SK-N-SH (cell line): ENCODE measurements around the gene PLLP. TPM values are rescaled to one million over a fixed set of nuclear protein-coding genes. Genes with fewer than 3 reads are reported as not detected.

Source experiments
- CTCF ChIA-PET: fragments of 300-600, 350-600 bp; formaldehyde crosslinking; extraction: SDS; loops from one replicate; lab custom pipeline; 2021; lab: Yijun Ruan, JAX
- POLR2A ChIA-PET: fragments of 350-600 bp; sonication (Branson Sonifier 250); formaldehyde crosslinking; extraction: SDS; loops from one replicate; lab custom pipeline; 2020; ENCODE audit warnings: antibody characterized with exemption, inconsistent platforms; lab: Yijun Ruan, JAX
- DNase-seq: peaks from one replicate; pipeline ENCODE4 v3.0.0; 2012
- H2AFZ ChIP-seq: fragments of 200-600 bp; sonication (generic); 2 replicates; pipeline ENCODE4 v1.8.1; 2016; ENCODE audit warnings: antibody characterized with exemption, mild to moderate bottlenecking, low read depth
- H3F3A ChIP-seq: fragments of 200-600 bp; sonication (generic); replicated peaks from 2 replicates; pipeline ENCODE3; 2016; ENCODE audit warnings: antibody characterized with exemption, mild to moderate bottlenecking; ENCODE audit not compliant: insufficient read depth
- H3K27ac ChIP-seq, 2 experiments: fragments of 200-500 bp in 1 of 2; fragments of 200-600 bp in 1 of 2; sonication (Bioruptor generic) in 1 of 2; sonication (generic), shearing (Covaris generic) in 1 of 2; 2 replicates each; pipeline versions ENCODE4 v1.5.1 to v1.6.1; 2014 to 2016; ENCODE audit warnings: low read depth in 2 of 2, inconsistent platforms in 1 of 2, low read length in 1 of 2, mild to moderate bottlenecking in 1 of 2, mixed read lengths in 1 of 2
- H3K27me3 ChIP-seq: fragments of 200-600 bp; sonication (generic), shearing (Covaris generic); 2 replicates; pipeline ENCODE4 v1.6.1; 2016; ENCODE audit warnings: mixed run types; ENCODE audit not compliant: insufficient read depth
- H3K36me3 ChIP-seq, 2 experiments: fragments of 200-500 bp in 1 of 2; fragments of 200-600 bp in 1 of 2; sonication (Bioruptor generic) in 1 of 2; sonication (generic) in 1 of 2; replicated peaks in 1 of 2; 2 replicates each; pipeline versions ENCODE3 to v1.5.1; 2014 to 2016; ENCODE audit warnings: low read length in 1 of 2, mild to moderate bottlenecking in 1 of 2; ENCODE audit not compliant: insufficient read depth in 2 of 2, control insufficient read depth in 1 of 2
- H3K4me1 ChIP-seq, 2 experiments: fragments of 200-500 bp in 1 of 2; fragments of 200-600 bp in 1 of 2; sonication (Bioruptor generic) in 1 of 2; sonication (generic), shearing (Covaris generic) in 1 of 2; 2 replicates each; pipeline versions ENCODE4 v1.5.1 to v1.6.1; 2014 to 2016; ENCODE audit warnings: low read depth in 1 of 2, low read length in 1 of 2, mixed run types in 1 of 2; ENCODE audit not compliant: insufficient read depth in 2 of 2, control insufficient read depth in 1 of 2
- H3K4me2 ChIP-seq: fragments of 200-600 bp; sonication (generic), shearing (Covaris generic); 2 replicates; pipeline ENCODE4 v1.6.1; 2017; ENCODE audit warnings: mixed run types
- H3K4me3 ChIP-seq, 2 experiments: fragments of 200-500 bp in 1 of 2; fragments of 200-600 bp in 1 of 2; sonication (Bioruptor generic) in 1 of 2; sonication (generic), shearing (Covaris generic) in 1 of 2; 2 replicates each; pipeline versions ENCODE4 v1.5.1 to v1.8.1; 2014 to 2016; ENCODE audit warnings: low read depth in 2 of 2, inconsistent platforms in 1 of 2, low read length in 1 of 2, mild to moderate bottlenecking in 1 of 2, mixed read lengths in 1 of 2, moderate library complexity in 1 of 2
- H3K79me2 ChIP-seq: fragments of 200-600 bp; sonication (generic); 2 replicates; pipeline ENCODE4 v1.8.1; 2017; ENCODE audit warnings: mild to moderate bottlenecking; ENCODE audit not compliant: insufficient read depth
- H3K9ac ChIP-seq: fragments of 200-600 bp; sonication (generic); 2 replicates; pipeline ENCODE4 v1.6.1; 2017; ENCODE audit warnings: mixed run types
- H3K9me2 ChIP-seq: fragments of 200-600 bp; sonication (generic); 2 replicates; pipeline ENCODE4 v1.6.1; 2017; ENCODE audit warnings: mixed run types
- H3K9me3 ChIP-seq: fragments of 200-600 bp; sonication (generic); 2 replicates; pipeline ENCODE4 v1.6.1; 2017; ENCODE audit warnings: mixed run types, mild to moderate bottlenecking, moderate library complexity
- H4K20me1 ChIP-seq: fragments of 200-600 bp; sonication (generic); 2 replicates; pipeline ENCODE4 v1.6.1; 2017; ENCODE audit warnings: mild to moderate bottlenecking, mixed run types; ENCODE audit not compliant: insufficient read depth
- CHD2 ChIP-seq: fragments of 150-350 bp; IDR thresholded peaks from 2 replicates; pipeline ENCODE4 v1.6.1; 2018; ENCODE audit warnings: low read length; ENCODE audit not compliant: partially characterized antibody
- EP300 ChIP-seq, 2 experiments: IDR thresholded peaks; 2 replicates each; pipeline versions ENCODE4 v1.4.0 to v1.6.1; 2012; ENCODE audit warnings: borderline replicate concordance in 1 of 2, low read depth in 1 of 2, low read length in 1 of 2
- EZH2phosphoT487 ChIP-seq: fragments of 200-600 bp; sonication (generic); IDR thresholded peaks from 2 replicates; pipeline ENCODE4 v1.6.1; 2017; ENCODE audit warnings: low read depth, mixed run types, mild to moderate bottlenecking, antibody characterized with exemption, moderate library complexity, borderline replicate concordance
- FOSL2 ChIP-seq: IDR thresholded peaks from 2 replicates; pipeline ENCODE4 v1.4.0; 2012; ENCODE audit warnings: low read depth, mild to moderate bottlenecking, moderate library complexity, borderline replicate concordance
- FOXM1 ChIP-seq: IDR thresholded peaks from 2 replicates; pipeline ENCODE4 v1.4.0; 2012; ENCODE audit warnings: low read depth, mild to moderate bottlenecking
- GABPA ChIP-seq: IDR thresholded peaks from 2 replicates; pipeline ENCODE4 v1.4.0; 2012; ENCODE audit warnings: low read depth, mild to moderate bottlenecking
- GATA2 ChIP-seq: sonication (generic); formaldehyde crosslinking; IDR thresholded peaks from 2 replicates; pipeline ENCODE4 v1.5.0; 2020; ENCODE audit warnings: mild to moderate bottlenecking, missing genetic modification reagents
- JUND ChIP-seq: IDR thresholded peaks from 2 replicates; pipeline ENCODE4 v1.4.0; 2012
- MXI1 ChIP-seq: IDR thresholded peaks from 2 replicates; pipeline ENCODE4 v1.6.1; 2012; ENCODE audit warnings: mild to moderate bottlenecking, low read depth, low read length, improper control_type of control experiment
- NFIC ChIP-seq: IDR thresholded peaks from 2 replicates; pipeline ENCODE4 v1.4.0; 2012; ENCODE audit warnings: borderline replicate concordance
- NRF1 ChIP-seq: IDR thresholded peaks from 2 replicates; pipeline ENCODE4 v1.6.1; 2012; ENCODE audit warnings: low read depth, mild to moderate bottlenecking, low read length
- POLR2AphosphoS5 ChIP-seq: IDR thresholded peaks from 2 replicates; pipeline ENCODE4 v1.6.1; 2012; ENCODE audit warnings: low read depth, low read length
- RCOR1 ChIP-seq: fragments of 150-350 bp; IDR thresholded peaks from 2 replicates; pipeline ENCODE4 v1.6.1; 2017; ENCODE audit warnings: antibody characterized with exemption, low read length
- RFX5 ChIP-seq: IDR thresholded peaks from 2 replicates; pipeline ENCODE4 v1.6.1; 2012; ENCODE audit warnings: mild to moderate bottlenecking, improper control_type of control experiment, low read length
- SIN3A ChIP-seq: IDR thresholded peaks from 2 replicates; pipeline ENCODE4 v1.6.1; 2012; ENCODE audit warnings: low read depth, mild to moderate bottlenecking, low read length, moderate library complexity, borderline replicate concordance
- TEAD4 ChIP-seq: IDR thresholded peaks from 2 replicates; pipeline ENCODE4 v1.4.0; 2012; ENCODE audit warnings: mild to moderate bottlenecking, borderline replicate concordance; ENCODE audit not compliant: insufficient read depth
- YY1 ChIP-seq: IDR thresholded peaks from 2 replicates; pipeline ENCODE4 v1.4.0; 2012; ENCODE audit warnings: low read depth, mild to moderate bottlenecking
- WGBS: methylation state at CpG from one replicate; pipeline ENCODE4 v1.1.6; 2017; ENCODE audit warnings: low lambda C conversion rate; 5-methylcytosine and 5-hydroxymethylcytosine counted together
- polyA plus RNA-seq, 3 experiments: library from polyadenylated mRNA; depleted of rRNA; stranded (reverse); fragments of >200 nt; gene quantifications; 2 replicates each; pipeline ENCODE4 v1.2.3, GENCODE V29; 2012
- TF ChIP-seq, protein P1 (sequence below): IDR thresholded peaks from 2 replicates; pipeline ENCODE4 v1.4.0; 2012; ENCODE audit warnings: low read depth, borderline replicate concordance
- TF ChIP-seq, protein P2 (sequence below): IDR thresholded peaks from 2 replicates; pipeline ENCODE4; 2012
- TF ChIP-seq, protein P3 (sequence below): IDR thresholded peaks from 2 replicates; pipeline ENCODE4 v1.6.1; 2012; ENCODE audit warnings: mild to moderate bottlenecking, low read depth, low read length, moderate library complexity
- TF ChIP-seq, protein P4 (sequence below): fragments of 150-350 bp; IDR thresholded peaks from 2 replicates; pipeline ENCODE4 v1.6.1; 2016; ENCODE audit warnings: mild to moderate bottlenecking, low read depth, low read length
- TF ChIP-seq, protein P5 (sequence below): IDR thresholded peaks from 2 replicates; pipeline ENCODE4 v1.4.0; 2012; ENCODE audit warnings: low read depth

PLLP gene
- polyA plus RNA-seq, 1 of the 3 experiments (the other 2 are of a cell fraction), result 1.3 TPM

DNA sequence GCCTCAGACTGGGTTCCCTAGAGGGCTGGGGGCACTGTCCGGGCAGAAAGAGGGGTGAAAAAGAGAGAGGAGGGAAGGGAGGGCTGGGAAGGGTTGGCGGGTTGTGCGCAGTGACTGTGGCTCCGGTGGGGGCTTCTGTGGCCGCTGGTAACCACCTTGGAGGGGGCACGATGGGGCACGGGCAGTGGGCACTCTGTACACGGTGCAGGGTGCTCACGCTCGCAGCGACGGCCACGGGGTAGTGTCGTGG lies 588 bp downstream of the PLLP start:
- POLR2A ChIA-PET, result no interaction called here
- peak overlapping the region in 1 of 2 experiments; percentile 49; a peak in 1 of 4 replicates for H3K4me3 ChIP-seq
- no peaks in the 10 kb centered on the region for H4K20me1 ChIP-seq
- no peak overlapping the region; the same call in 1 of the 2 replicates for H2AFZ ChIP-seq
- no peaks in the 10 kb centered on the region for H3K27me3 ChIP-seq
- H3K36me3 ChIP-seq, result no peaks in the 10 kb centered on the region
- H3K4me2 ChIP-seq, result no peak overlapping the region
- TF ChIP-seq CHD2 (no peak), FOSL2 (no peak), GATA2 (CRISPR knock-in tag) (no peak), RCOR1 (no peak), EP300 (IDR thresholded peaks at IDR 0.05; ENCODE audit: borderline replicate concordance in 1 of 2, low read depth in 1 of 2, low read length in 1 of 2) (no peak), EZH2phosphoT487 (no peak), GABPA (no peak), FOXM1 (no peak)
- TF ChIP-seq, protein P1, sequence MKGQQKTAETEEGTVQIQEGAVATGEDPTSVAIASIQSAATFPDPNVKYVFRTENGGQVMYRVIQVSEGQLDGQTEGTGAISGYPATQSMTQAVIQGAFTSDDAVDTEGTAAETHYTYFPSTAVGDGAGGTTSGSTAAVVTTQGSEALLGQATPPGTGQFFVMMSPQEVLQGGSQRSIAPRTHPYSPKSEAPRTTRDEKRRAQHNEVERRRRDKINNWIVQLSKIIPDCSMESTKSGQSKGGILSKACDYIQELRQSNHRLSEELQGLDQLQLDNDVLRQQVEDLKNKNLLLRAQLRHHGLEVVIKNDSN, result no peak
- H3K9me3 ChIP-seq, result no peaks in the 10 kb centered on the region
- peaks cover 4% of the 10 kb centered on the region for H3F3A ChIP-seq
- H3K9me2 ChIP-seq, result no peaks in the 10 kb centered on the region
- no peak overlapping the region for H3K27ac ChIP-seq
- peaks cover 0 to 5% of the 10 kb centered on the region in 2 experiments; a peak in 1 of 4 replicates for H3K4me1 ChIP-seq
- DNase-seq, result no peak
- no peak overlapping the region for H3K9ac ChIP-seq
- no peaks in the 10 kb centered on the region for H3K79me2 ChIP-seq
- CTCF ChIA-PET, result interaction anchor here (0.9 to 1.2 kb wide), 2 partner anchors 11 to 39 kb away, joined by 3 read pairs; partner anchors contain the start of gene ARL2BP
- WGBS, result 81% methylated on average over 12 of the region's 14 CpGs

DNA sequence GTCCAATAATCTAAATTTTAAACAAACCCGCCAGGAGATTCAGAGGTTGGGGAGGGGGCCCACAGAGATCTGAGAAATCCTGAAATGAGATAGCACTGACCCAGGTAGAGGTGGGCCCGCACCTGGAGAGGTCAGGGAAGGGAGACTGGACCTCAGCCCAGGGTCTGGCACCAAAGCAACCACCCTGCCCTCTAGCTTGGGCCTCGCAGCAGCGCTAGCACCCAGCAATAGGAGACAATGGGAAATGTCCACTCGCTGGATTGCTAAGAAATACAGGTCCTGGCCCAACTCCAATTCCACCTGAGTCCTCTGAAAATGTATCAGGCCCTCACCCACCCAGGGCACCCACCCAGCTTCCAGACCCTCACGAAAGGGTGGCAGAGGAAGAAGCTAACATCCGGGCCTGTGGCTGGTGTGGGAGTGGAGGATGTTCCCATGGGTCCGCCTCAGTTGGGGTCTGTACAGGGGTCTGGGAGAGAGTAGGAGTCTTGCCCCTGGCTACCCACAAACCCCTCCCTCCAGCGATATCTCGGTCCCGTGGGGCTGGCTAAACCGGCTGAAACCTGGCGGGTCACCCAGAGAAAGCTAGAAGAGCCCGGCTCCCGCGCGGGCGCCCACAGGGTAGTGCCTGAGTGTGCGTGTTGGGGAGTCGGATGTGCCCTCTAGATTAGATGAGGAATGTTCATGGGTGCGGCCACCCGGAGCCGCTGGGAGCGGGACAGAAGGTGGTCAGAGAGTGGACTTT lies 1.1 kb downstream of the PLLP start:
- Histone ChIP-seq H3K4me3 (no peak overlapping the region), H3K4me1 (peaks cover 0 to 5% of the 10 kb centered on the region in 2 experiments; a peak in 1 of 4 replicates), H3F3A (peaks cover 4% of the 10 kb centered on the region), H3K9me2 (no peaks in the 10 kb centered on the region), H3K36me3 (no peaks in the 10 kb centered on the region), H4K20me1 (no peaks in the 10 kb centered on the region), H3K4me2 (no peak overlapping the region), H3K9me3 (no peaks in the 10 kb centered on the region), H3K27ac (no peak overlapping the region), H3K9ac (no peak overlapping the region), H3K79me2 (no peaks in the 10 kb centered on the region), H2AFZ (no peak overlapping the region), H3K27me3 (no peaks in the 10 kb centered on the region)
- ChIA-PET POLR2A (no interaction called here), CTCF (interaction anchor here (0.9 to 1.2 kb wide), 3 partner anchors 10 to 38 kb away, joined by 3 read pairs; partner anchors contain the start of gene ARL2BP)
- 93% methylated on average over 22 of the region's 24 CpGs for WGBS
- no peak for DNase-seq
- TF ChIP-seq, protein P2, sequence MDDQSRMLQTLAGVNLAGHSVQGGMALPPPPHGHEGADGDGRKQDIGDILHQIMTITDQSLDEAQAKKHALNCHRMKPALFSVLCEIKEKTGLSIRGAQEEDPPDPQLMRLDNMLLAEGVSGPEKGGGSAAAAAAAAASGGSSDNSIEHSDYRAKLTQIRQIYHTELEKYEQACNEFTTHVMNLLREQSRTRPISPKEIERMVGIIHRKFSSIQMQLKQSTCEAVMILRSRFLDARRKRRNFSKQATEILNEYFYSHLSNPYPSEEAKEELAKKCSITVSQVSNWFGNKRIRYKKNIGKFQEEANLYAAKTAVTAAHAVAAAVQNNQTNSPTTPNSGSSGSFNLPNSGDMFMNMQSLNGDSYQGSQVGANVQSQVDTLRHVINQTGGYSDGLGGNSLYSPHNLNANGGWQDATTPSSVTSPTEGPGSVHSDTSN, result no peak
- TF ChIP-seq TEAD4 (no peak), JUND (no peak), NRF1 (no peak), EZH2phosphoT487 (no peak), MXI1 (no peak), RFX5 (no peak), POLR2AphosphoS5 (no peak), GABPA (no peak), NFIC (no peak), YY1 (no peak), SIN3A (no peak)
- TF ChIP-seq, protein P3, sequence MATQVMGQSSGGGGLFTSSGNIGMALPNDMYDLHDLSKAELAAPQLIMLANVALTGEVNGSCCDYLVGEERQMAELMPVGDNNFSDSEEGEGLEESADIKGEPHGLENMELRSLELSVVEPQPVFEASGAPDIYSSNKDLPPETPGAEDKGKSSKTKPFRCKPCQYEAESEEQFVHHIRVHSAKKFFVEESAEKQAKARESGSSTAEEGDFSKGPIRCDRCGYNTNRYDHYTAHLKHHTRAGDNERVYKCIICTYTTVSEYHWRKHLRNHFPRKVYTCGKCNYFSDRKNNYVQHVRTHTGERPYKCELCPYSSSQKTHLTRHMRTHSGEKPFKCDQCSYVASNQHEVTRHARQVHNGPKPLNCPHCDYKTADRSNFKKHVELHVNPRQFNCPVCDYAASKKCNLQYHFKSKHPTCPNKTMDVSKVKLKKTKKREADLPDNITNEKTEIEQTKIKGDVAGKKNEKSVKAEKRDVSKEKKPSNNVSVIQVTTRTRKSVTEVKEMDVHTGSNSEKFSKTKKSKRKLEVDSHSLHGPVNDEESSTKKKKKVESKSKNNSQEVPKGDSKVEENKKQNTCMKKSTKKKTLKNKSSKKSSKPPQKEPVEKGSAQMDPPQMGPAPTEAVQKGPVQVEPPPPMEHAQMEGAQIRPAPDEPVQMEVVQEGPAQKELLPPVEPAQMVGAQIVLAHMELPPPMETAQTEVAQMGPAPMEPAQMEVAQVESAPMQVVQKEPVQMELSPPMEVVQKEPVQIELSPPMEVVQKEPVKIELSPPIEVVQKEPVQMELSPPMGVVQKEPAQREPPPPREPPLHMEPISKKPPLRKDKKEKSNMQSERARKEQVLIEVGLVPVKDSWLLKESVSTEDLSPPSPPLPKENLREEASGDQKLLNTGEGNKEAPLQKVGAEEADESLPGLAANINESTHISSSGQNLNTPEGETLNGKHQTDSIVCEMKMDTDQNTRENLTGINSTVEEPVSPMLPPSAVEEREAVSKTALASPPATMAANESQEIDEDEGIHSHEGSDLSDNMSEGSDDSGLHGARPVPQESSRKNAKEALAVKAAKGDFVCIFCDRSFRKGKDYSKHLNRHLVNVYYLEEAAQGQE, result no peak
- TF ChIP-seq, protein P4, sequence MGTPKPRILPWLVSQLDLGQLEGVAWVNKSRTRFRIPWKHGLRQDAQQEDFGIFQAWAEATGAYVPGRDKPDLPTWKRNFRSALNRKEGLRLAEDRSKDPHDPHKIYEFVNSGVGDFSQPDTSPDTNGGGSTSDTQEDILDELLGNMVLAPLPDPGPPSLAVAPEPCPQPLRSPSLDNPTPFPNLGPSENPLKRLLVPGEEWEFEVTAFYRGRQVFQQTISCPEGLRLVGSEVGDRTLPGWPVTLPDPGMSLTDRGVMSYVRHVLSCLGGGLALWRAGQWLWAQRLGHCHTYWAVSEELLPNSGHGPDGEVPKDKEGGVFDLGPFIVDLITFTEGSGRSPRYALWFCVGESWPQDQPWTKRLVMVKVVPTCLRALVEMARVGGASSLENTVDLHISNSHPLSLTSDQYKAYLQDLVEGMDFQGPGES, result no peak
- TF ChIP-seq, protein P5, sequence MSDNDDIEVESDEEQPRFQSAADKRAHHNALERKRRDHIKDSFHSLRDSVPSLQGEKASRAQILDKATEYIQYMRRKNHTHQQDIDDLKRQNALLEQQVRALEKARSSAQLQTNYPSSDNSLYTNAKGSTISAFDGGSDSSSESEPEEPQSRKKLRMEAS, result no peak
